GM12873 (cell line): ENCODE results near the gene CFAP69.

Experiments
- CTCF ChIP-seq: IDR thresholded peaks from 2 replicates; pipeline ENCODE4 v1.5.1; 2012; ENCODE audit warnings: low read depth, mild to moderate bottlenecking, moderate library complexity, low read length, control low read depth; ENCODE audit not compliant: insufficient read depth; ENCODE audit errors: missing control alignments

Gene CFAP69

GRCh38 chr7:90236721-90237289 lies 8.2 kb upstream of the CFAP69 start:
- no peak for TF ChIP-seq CTCF

- no peak for TF ChIP-seq CTCF
These were observed 7.0 kb upstream of the CFAP69 start for GRCh38 chr7:90238022-90238421.

- no peak for TF ChIP-seq CTCF
These were observed 6.4 kb upstream of the CFAP69 start for GRCh38 chr7:90238583-90238982.

- no peak for TF ChIP-seq CTCF
These were observed 5.9 kb upstream of the CFAP69 start for GRCh38 chr7:90239050-90239449.

GRCh38 chr7:90239625-90240228 lies 5.2 kb upstream of the CFAP69 start:
- no peak for TF ChIP-seq CTCF

GRCh38 chr7:90242369-90243168 lies 2.4 kb upstream of the CFAP69 start:
- TF ChIP-seq CTCF: no peak

GRCh38 chr7:90243556-90243955 lies 1.4 kb upstream of the CFAP69 start:
- TF ChIP-seq CTCF: no peak
